HG02885 (cell line): ENCODE results near the gene GEMIN7.

Source experiments
- ATAC-seq: cut with Tn5 transposase; IDR thresholded peaks from one replicate; pipeline ENCODE4 v1.9.1; 2021; ENCODE audit warnings: mild to moderate bottlenecking; ENCODE audit not compliant: unreplicated experiment, poor library complexity

GEMIN7 gene

GRCh38 chr19:45082170-45082569 is 3.1 kb downstream of the GEMIN7 start:
- ATAC-seq, result no peak

GRCh38 chr19:45086480-45086879 is 7.4 kb downstream of the GEMIN7 start:
- no peak for ATAC-seq

- ATAC-seq, result no peak
These were observed 8.5 kb downstream of the GEMIN7 start for GRCh38 chr19:45087531-45087930.

GRCh38 chr19:45090034-45090433 is 11.0 kb downstream of the GEMIN7 start:
- ATAC-seq, result no peak

- no peak for ATAC-seq
These were observed 11.5 kb downstream of the GEMIN7 start for GRCh38 chr19:45090606-45091005.

- ATAC-seq, result peak; percentile 75
These were observed 12.2 kb downstream of the GEMIN7 start for GRCh38 chr19:45091031-45091923.

GRCh38 chr19:45092747-45093678 is 14.0 kb downstream of the GEMIN7 start, which contains the start of gene PPP1R37:
Gene PPP1R37, plus strand, starts transcription at chr19:45093179. Its CDS starts 147 bp downstream, at chr19:45093326.
- peak; percentile 66 for ATAC-seq

GRCh38 chr19:45094137-45094536 is 15.1 kb downstream of the GEMIN7 start:
- ATAC-seq, result no peak

- ATAC-seq, result no peak
These were observed 15.6 kb downstream of the GEMIN7 start for GRCh38 chr19:45094707-45095106.

- no peak for ATAC-seq
These were observed 16.7 kb downstream of the GEMIN7 start for GRCh38 chr19:45095496-45096413.

- ATAC-seq, result no peak
These were observed 17.6 kb downstream of the GEMIN7 start for GRCh38 chr19:45096700-45097099.

GRCh38 chr19:45097450-45097775 is 18.4 kb downstream of the GEMIN7 start:
- ATAC-seq, result no peak

- ATAC-seq, result no peak
These were observed 18.9 kb downstream of the GEMIN7 start for GRCh38 chr19:45097776-45098520.

GRCh38 chr19:45098521-45099466 is 19.7 kb downstream of the GEMIN7 start:
- ATAC-seq, result no peak

GRCh38 chr19:45099467-45100191 is 20.6 kb downstream of the GEMIN7 start:
- no peak for ATAC-seq

GRCh38 chr19:45100201-45100600 is 21.1 kb downstream of the GEMIN7 start:
- ATAC-seq, result no peak

- no peak for ATAC-seq
These were observed 21.8 kb downstream of the GEMIN7 start for GRCh38 chr19:45100846-45101252.

GRCh38 chr19:45101806-45102205 is 22.7 kb downstream of the GEMIN7 start:
- no peak for ATAC-seq
